ENCODE measurements around the gene GFOD2.

DNA sequence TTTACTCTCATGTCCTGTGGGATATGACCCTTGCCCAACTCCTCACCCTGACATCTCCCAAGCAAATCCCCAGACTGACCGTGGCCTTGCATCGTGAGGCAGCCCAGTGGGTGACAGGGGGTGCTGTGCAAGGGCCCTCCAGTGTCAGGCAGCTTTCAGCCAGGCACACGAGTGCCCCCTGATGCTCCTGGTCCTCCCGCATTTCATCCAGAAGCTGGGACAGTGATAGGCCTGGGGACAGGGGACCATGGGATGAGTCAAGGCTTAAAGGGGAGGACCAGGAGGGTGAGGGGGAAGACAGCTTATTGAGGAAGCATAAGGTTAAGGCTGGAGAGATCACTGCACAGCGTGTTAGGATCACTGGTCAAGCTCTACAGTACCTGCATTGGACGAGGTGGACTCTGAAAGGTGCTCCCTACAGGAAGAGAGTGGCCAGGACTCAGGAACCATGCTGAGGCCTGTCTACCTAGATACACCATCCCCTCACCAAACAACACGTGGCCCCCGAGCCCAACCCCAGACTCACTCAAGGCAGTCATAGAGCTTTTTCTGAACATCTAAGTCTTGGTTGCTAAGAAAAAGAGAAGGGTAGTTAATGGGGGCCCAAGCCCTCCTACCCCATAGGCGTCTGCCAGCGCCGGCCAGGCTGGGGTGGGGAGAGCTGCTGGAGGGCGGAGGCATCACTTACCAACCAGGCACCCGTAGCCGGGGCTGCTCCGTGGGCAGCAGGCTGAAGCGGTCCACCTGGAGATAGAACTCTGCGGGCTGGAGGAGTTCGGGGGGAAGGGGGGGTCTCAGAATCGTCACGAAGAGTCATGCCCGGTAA, 60.1 kb downstream of the GFOD2 start:
- TF ChIP-seq, protein P1, sequence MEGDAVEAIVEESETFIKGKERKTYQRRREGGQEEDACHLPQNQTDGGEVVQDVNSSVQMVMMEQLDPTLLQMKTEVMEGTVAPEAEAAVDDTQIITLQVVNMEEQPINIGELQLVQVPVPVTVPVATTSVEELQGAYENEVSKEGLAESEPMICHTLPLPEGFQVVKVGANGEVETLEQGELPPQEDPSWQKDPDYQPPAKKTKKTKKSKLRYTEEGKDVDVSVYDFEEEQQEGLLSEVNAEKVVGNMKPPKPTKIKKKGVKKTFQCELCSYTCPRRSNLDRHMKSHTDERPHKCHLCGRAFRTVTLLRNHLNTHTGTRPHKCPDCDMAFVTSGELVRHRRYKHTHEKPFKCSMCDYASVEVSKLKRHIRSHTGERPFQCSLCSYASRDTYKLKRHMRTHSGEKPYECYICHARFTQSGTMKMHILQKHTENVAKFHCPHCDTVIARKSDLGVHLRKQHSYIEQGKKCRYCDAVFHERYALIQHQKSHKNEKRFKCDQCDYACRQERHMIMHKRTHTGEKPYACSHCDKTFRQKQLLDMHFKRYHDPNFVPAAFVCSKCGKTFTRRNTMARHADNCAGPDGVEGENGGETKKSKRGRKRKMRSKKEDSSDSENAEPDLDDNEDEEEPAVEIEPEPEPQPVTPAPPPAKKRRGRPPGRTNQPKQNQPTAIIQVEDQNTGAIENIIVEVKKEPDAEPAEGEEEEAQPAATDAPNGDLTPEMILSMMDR (IDR thresholded peaks at IDR 0.05): no peak
- TF ChIP-seq POLR2A (IDR thresholded peaks at IDR 0.05): no peak

Data from body of pancreas (tissue), 4 donors.